ENCODE results near the gene HIVEP2. TPM values are rescaled to one million over a fixed set of nuclear protein-coding genes. Genes with fewer than 3 reads are reported as not detected.

The HIVEP2 gene
- total RNA-seq, 1 donor from 2014 or later, result 18.7 TPM

GRCh38 chr6:142887517-142887916, 57.5 kb downstream of the HIVEP2 start:
- no peak for DNase-seq

GRCh38 chr6:142886431-142887170, 58.4 kb downstream of the HIVEP2 start:
- peak; percentile 33 for DNase-seq

GRCh38 chr6:142885182-142885867, 59.7 kb downstream of the HIVEP2 start:
- peak; percentile 82 for DNase-seq

- no peak for DNase-seq
These were observed 60.6 kb downstream of the HIVEP2 start for GRCh38 chr6:142884214-142885035.

GRCh38 chr6:142883011-142883410, 62.0 kb downstream of the HIVEP2 start:
- peak; percentile 34 for DNase-seq

- DNase-seq, result no peak
These were observed 63.2 kb downstream of the HIVEP2 start for GRCh38 chr6:142881761-142882160.

GRCh38 chr6:142881290-142881689, 63.7 kb downstream of the HIVEP2 start:
- DNase-seq, result no peak

GRCh38 chr6:142880201-142880600, 64.8 kb downstream of the HIVEP2 start:
- DNase-seq, result no peak

GRCh38 chr6:142879527-142879926, 65.4 kb downstream of the HIVEP2 start:
- DNase-seq, result no peak

GRCh38 chr6:142879076-142879475, 65.9 kb downstream of the HIVEP2 start:
- DNase-seq, result no peak

- DNase-seq, result no peak
These were observed 66.6 kb downstream of the HIVEP2 start for GRCh38 chr6:142878407-142878806.

- no peak for DNase-seq
These were observed 70.3 kb downstream of the HIVEP2 start for GRCh38 chr6:142874676-142875075.

- DNase-seq, result no peak
These were observed 72.6 kb downstream of the HIVEP2 start for GRCh38 chr6:142872376-142872775.

GRCh38 chr6:142871910-142872331, 73.1 kb downstream of the HIVEP2 start:
- no peak for DNase-seq

- no peak for DNase-seq
These were observed 74.1 kb downstream of the HIVEP2 start for GRCh38 chr6:142870787-142871415.

- DNase-seq, result no peak
These were observed 76.1 kb downstream of the HIVEP2 start for GRCh38 chr6:142868917-142869316.

GRCh38 chr6:142867988-142868812, 76.8 kb downstream of the HIVEP2 start:
- DNase-seq, result peak; percentile 49

GRCh38 chr6:142867355-142867801, 77.6 kb downstream of the HIVEP2 start:
- DNase-seq, result peak; percentile 71

- DNase-seq, result no peak
These were observed 81.0 kb downstream of the HIVEP2 start for GRCh38 chr6:142863981-142864380.

GRCh38 chr6:142861711-142862110, 83.3 kb downstream of the HIVEP2 start:
- DNase-seq, result no peak

- DNase-seq, result no peak
These were observed 84.5 kb downstream of the HIVEP2 start for GRCh38 chr6:142860498-142860897.

Data from skin of body (tissue), 2 donors.